Skin of body (tissue), 2 donors: Measurements from ENCODE around the gene POM121. TPM values are rescaled to one million over a fixed set of nuclear protein-coding genes. Genes with fewer than 3 reads are reported as not detected.
"Not testable (repeated sequence)": the region's sequence is repeated elsewhere in the genome, so short reads cannot be mapped to it uniquely, and the experiment has no call there.

Experiments used
- DNase-seq: peaks from one replicate; lab custom pipeline; 2025; lab: John Stamatoyannopoulos, UW
- total RNA-seq: library from RNA; depleted of rRNA; stranded (reverse); fragments of >200 nt; gene quantifications from one replicate; pipeline ENCODE4 v1.2.3, GENCODE V29; 2014

The POM121 gene
- total RNA-seq, 1 donor from 2014 or later = 9.6 TPM

- DNase-seq = not testable (repeated sequence)
Measured at GRCh38 chr7:72949276-72949675, 24.4 kb downstream of the POM121 start.

DNA sequence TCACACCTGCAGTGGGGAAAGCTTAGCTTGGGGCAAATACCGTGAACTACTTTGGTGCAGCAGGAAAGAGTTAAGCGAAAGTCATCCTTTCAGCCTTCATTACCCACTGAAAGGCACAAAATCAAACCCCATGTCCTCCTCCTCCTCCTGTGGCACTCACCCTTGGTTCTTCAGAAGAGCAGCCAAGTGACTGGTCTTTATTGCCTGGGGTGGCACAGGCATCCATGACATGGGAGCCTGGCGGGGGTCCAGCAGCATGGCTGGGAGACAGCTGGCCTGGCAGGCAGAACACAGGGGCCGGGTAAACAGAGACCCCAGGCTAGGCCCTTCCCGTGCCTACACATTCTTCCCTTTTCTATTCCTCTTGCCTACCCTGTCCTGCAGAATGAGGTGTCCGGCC is 24.8 kb downstream of the POM121 start:
- DNase-seq = not testable (repeated sequence)

DNA sequence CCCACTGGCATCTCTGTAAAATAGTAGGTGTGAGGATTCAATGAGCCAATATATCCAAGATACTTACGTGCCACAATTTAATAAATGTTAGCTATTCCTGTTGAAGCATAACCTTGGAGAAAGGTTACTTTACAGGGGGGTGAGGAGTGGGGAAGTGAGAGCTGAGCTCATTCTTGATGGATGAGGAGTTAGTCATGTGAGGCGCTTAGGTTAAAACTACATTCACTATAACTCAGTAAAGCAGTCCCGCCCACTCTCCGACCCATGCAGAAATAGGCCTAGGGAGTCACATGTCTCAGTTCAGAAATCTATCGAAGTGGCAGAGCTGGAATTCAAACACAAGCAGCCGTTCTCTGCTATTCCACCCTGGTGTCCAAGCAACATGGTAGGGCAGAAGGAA is 25.5 kb downstream of the POM121 start:
- not testable (repeated sequence) for DNase-seq

DNA sequence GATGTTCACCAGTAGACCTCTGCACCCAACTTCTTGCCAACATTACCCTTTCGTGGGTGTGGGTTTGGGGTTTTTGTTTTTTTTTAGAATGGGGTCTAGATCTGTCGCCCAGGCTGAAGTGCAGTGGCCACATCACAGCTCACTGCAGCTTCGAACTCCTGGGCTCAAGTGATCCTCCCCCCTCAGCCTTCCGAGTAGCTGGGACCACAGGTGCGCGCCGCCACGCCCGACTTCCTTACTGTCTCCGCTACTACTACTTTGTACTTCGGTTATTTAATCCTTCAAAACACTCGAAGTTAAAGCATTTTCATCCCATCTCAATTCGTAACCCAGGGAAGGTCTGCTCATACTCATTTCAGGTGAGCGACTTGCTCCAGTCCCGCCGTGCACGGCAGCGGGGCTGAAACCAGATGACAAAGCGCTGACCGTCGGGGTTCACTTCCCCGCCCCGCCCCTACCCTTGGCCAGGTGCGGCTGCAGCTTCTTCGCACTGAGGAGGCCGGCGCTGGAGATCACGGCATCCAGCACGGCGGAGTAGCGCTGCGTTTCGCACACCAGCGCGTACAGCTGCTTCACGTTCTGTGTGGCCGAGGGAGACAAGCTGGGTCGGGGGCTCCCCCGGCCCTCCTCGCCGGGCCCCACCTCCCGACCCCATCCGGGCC is 29.1 kb downstream of the POM121 start:
- DNase-seq = not testable (repeated sequence)

DNA sequence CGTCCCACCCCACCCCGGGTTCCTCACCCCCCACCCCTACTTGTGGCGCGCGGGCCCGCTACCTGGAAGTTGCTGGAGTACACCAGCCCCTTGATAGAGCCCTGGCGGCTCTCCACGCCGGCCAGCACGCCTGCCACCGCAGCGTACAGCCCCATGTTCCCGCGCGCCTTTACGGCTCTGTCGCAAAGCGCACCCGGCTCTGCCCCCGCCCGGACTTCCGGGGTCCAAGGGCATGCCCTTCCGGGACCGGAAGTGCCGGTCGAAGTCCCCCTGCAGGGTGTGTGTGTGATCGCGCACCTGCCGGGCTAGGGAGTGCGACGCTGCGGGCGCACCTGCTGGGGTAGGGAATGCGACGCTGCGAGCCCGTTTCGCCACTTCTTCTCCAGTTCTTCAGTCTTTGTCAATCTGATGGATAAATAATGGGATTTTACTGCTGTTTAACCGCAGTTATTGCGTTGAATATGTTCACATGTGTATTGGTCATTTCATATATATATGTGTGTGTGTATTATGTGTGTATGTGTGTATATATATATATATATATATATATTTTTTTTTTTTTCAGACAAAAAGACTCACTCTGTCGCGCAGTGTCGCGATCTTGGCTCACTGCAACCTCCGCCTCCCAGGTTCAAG is 29.8 kb downstream of the POM121 start:
- DNase-seq = not testable (repeated sequence)

DNA sequence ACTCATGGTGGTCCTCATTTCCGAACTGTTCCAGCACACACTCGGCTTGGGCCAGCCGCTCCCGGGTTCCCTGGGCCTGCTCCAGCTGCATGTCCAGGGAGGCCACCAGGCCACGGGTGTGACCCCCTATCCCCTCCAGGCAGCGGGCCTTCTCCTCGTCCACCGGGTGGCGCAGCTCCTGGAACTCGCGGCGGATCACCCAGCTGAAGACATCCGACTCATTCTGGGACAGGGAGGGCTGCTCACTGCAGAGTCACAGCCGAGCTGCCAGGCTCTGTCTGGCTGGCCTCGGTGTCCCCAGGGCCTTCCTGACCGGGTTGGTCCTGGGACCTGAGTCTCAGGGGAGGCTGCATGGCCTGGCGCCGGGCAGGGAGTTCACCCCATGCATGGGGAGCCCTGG is 35.1 kb downstream of the POM121 start:
- DNase-seq = not testable (repeated sequence)

- not testable (repeated sequence) for DNase-seq
Measured at GRCh38 chr7:72960626-72961345, 35.9 kb downstream of the POM121 start.

- DNase-seq = not testable (repeated sequence)
Measured at GRCh38 chr7:72961346-72961650, 36.4 kb downstream of the POM121 start.

GRCh38 chr7:72963056-72963455 is 38.2 kb downstream of the POM121 start:
- not testable (repeated sequence) for DNase-seq

GRCh38 chr7:72965186-72965975 is 40.5 kb downstream of the POM121 start:
- DNase-seq = not testable (repeated sequence)

DNA sequence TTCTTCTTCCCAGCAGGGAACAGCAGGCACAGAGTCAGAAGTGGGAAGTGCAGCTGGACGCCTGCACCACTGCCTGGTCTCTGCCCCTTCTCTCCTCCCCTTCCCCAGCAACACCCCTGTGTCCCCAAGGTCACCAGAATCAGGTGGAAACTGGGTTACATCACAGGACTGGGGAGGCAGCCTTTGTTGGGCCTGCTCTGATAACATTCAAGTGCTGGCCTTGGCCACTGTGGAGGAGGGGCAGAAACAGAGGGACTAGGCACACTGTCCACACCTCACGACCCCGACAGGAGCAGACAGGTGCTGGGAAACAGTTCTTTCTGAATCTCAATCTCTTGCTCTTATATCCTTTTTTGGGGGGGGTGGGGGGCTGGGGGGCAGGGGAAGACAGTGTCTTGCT is 42.0 kb downstream of the POM121 start:
- DNase-seq = not testable (repeated sequence)

GRCh38 chr7:72968980-72969516 is 44.2 kb downstream of the POM121 start, which contains the start of gene TRIM74:
TRIM74 (minus strand) TSS chr7:72969466; CDS start chr7:72966157, 3,309 bp downstream.
- not testable (repeated sequence) for DNase-seq

DNA sequence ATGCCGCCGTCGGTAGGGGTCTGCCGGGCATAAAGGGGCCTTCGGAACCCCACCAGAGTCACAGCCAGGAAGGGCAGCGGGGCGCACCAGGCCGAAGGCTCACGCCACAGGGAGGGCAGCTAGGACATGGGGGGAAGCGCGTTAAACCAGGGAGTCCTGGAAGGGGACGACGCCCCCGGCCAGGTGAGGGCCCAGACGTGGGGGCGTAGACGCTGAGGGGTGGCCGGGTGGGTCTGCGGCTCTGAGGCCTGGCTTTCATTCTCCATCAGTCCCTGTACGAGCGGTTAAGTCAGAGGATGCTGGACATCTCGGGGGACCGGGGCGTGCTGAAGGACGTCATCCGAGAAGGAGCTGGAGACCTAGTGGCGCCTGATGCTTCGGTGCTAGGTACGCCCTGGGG is 44.8 kb downstream of the POM121 start:
- DNase-seq = not testable (repeated sequence)

GRCh38 chr7:72971505-72971904 is 46.6 kb downstream of the POM121 start:
- DNase-seq = not testable (repeated sequence)

DNA sequence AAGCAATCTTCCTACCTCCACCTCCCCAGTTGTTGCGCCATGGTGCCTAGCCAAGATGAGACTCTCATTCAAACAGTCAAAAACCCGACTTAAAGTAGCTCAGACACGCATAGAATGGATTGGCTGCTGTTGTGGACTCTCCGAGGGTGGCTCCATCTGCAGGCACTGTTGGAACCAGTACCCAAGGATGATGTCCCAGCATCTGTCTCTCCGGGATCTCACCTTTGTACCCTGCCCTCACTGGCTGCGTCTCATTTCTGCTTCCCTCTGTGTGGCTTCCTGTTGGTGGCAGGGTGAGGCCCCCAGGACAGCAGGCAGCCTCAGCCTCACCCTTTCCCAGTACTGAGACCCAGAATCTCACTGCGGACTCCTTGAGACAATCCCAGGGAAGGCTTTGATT is 49.9 kb downstream of the POM121 start:
- DNase-seq = not testable (repeated sequence)

- DNase-seq = not testable (repeated sequence)
Measured at GRCh38 chr7:72975656-72976286, 50.9 kb downstream of the POM121 start.

- not testable (repeated sequence) for DNase-seq
Measured at GRCh38 chr7:72976434-72976833, 51.5 kb downstream of the POM121 start.

DNA sequence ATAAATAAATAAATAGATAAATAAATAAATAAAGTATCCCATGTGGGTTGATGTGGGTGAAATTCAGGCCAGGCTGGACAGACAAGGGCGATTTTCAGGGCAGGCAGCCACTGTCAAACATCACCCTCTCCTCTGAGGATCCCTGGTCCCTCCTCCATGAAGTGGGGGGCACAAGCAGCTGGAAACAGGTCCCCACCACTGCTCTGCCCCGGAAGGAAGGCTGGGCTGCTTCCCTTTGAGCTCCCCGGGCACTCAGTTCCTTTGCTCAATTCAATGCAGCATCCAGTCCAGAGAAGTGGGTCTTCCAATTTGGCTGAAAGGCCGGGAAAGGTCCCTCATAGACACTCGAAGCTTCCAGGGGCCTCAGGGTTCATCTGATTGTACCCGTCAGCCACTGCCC is 55.5 kb downstream of the POM121 start:
- DNase-seq = not testable (repeated sequence)

DNA sequence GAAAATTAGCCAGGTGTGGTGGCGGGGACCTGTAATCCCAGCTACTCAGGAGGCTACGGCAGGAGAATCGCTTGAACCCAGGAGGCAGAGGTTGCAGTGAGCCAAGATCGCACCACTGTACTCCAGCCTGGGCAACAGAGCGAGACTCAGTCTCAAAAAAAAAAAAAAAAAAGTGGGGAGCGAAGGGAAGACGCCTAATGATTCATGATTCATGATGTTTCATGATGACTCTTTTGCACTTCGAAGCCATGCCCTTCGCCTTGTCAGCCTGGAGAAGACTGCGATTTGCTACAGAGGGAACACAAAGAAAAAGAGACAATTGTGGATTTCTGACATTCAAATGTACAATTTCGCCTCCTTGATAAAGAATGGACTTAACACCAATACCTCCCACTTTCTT is 57.2 kb downstream of the POM121 start:
- DNase-seq = not testable (repeated sequence)

DNA sequence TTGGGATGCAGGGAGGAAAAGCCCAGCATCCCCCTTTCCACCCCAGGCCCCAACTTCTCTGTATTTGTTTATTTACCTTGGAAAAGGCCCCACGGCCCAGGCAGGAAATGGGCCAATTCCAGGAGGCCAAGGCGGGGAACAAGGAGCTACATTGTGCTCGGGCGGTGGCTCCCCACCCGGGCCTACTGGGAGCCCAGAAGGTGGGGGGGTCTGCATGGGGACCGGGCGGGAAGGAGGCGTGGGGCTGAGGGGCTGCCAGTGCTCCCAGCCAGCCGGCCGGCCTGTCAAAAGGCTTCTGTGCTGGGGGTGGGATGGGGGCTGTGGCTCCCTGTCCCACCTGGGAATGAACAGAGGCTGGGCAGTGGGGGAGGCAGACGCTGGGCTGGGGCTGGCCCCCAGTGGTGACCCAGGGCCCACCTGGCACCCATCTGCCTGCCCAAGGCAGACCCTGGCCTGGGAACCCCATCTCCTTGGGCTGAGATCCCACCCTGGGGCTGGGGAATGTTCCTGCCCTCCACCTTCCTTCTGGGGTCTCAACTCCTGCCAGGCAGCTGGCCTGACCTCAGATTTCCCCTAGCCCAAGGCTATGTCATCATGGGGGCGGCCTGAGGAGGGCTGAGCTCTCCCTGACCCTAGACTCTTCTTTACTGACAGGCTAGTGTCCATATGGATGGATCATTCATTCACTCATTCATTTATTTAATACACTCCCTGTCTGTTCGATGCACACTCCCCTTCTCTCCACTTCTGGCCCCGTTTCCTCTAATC is 65.4 kb downstream of the POM121 start:
- not testable (repeated sequence) for DNase-seq
